ENCODE results near the gene SYNJ1. TPM values are rescaled to one million over a fixed set of nuclear protein-coding genes. Genes with fewer than 3 reads are reported as not detected.

The SYNJ1 gene
- total and polyA plus RNA-seq, 2 of the 13 experiments (the other 11 are each of a cell fraction or from before 2014, with no cell fraction given) = 2.0 to 2.7 TPM

DNA sequence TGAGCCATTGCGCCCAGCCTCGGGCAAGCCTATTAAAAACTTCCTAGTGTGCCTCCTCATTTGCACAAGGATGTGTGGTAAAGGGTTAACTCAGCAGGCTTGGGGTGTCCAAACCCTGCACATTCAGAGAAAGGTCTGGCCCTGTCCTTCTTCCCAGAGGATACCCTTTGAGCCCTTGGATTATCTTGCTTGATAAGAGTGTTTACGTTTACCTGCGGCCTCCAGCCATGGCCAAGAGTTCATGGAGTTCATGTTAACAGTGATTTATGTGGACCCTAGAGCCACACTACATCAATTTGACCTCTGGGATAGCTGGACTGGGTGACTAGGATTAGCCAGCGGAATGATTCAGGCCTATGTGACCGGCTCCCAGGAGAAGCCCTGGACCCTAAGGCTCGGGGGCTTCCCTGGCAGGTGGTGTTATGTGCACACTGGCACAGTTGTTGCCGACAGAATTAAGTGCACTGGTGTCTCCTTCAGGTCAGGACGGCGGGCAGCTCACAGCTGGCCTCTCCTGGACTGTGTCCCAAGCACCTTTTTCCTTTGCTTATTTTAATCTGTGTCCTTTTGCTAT, 134.8 kb downstream of the SYNJ1 start (continued):
- TF ChIP-seq, protein P1, sequence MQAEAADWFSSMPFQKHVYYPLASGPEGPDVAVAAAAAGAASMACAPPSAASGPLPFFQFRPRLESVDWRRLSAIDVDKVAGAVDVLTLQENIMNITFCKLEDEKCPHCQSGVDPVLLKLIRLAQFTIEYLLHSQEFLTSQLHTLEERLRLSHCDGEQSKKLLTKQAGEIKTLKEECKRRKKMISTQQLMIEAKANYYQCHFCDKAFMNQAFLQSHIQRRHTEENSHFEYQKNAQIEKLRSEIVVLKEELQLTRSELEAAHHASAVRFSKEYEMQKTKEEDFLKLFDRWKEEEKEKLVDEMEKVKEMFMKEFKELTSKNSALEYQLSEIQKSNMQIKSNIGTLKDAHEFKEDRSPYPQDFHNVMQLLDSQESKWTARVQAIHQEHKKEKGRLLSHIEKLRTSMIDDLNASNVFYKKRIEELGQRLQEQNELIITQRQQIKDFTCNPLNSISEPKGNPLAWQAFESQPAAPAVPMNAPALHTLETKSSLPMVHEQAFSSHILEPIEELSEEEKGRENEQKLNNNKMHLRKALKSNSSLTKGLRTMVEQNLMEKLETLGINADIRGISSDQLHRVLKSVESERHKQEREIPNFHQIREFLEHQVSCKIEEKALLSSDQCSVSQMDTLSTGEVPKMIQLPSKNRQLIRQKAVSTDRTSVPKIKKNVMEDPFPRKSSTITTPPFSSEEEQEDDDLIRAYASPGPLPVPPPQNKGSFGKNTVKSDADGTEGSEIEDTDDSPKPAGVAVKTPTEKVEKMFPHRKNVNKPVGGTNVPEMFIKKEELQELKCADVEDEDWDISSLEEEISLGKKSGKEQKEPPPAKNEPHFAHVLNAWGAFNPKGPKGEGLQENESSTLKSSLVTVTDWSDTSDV (CRISPR knock-in tag; IDR thresholded peaks at IDR 0.05) = no peak
- TF ChIP-seq MBD4 (IDR thresholded peaks at IDR 0.05; ENCODE audit: borderline replicate concordance, low read length) = 0 out of 2 replicates have a peak, but pooled peaks have one; percentile 55
- TF ChIP-seq AGO1 (IDR thresholded peaks at IDR 0.05; ENCODE audit: low read depth, low read length, poor library complexity, severe bottlenecking) = no peak
- peak; percentile 94 for TF ChIP-seq ZNF350 (CRISPR knock-in tag; IDR thresholded peaks at IDR 0.05; ENCODE audit: borderline replicate concordance, low read depth)
- TF ChIP-seq ZNF773 (CRISPR knock-in tag; IDR thresholded peaks at IDR 0.05; ENCODE audit: borderline replicate concordance) = no peak
- peak; percentile 96 for TF ChIP-seq ESRRA (CRISPR knock-in tag; IDR thresholded peaks at IDR 0.05; ENCODE audit: low read depth)
- TF ChIP-seq, protein P2, sequence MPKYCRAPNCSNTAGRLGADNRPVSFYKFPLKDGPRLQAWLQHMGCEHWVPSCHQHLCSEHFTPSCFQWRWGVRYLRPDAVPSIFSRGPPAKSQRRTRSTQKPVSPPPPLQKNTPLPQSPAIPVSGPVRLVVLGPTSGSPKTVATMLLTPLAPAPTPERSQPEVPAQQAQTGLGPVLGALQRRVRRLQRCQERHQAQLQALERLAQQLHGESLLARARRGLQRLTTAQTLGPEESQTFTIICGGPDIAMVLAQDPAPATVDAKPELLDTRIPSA (CRISPR knock-in tag; IDR thresholded peaks at IDR 0.05; ENCODE audit: borderline replicate concordance) = no peak
- TF ChIP-seq KLF12 (CRISPR knock-in tag; IDR thresholded peaks at IDR 0.05; ENCODE audit: borderline replicate concordance) = no peak
- TF ChIP-seq, protein P3, sequence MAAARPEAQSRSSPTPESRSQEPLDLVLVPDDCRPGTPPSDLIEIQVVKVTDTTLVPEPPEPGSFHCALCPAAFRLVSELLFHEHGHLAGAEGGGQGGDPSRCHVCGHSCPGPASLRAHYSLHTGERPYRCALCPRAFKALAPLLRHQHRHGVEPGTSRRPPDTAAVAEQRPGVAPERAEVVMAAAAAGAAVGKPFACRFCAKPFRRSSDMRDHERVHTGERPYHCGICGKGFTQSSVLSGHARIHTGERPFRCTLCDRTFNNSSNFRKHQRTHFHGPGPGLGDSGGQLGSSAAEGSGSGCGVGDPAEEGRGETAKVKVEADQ (CRISPR knock-in tag; IDR thresholded peaks at IDR 0.05; ENCODE audit: borderline replicate concordance) = peak; percentile 88
- TF ChIP-seq RBAK (CRISPR knock-in tag; IDR thresholded peaks at IDR 0.05) = no peak
- TF ChIP-seq, protein P4, sequence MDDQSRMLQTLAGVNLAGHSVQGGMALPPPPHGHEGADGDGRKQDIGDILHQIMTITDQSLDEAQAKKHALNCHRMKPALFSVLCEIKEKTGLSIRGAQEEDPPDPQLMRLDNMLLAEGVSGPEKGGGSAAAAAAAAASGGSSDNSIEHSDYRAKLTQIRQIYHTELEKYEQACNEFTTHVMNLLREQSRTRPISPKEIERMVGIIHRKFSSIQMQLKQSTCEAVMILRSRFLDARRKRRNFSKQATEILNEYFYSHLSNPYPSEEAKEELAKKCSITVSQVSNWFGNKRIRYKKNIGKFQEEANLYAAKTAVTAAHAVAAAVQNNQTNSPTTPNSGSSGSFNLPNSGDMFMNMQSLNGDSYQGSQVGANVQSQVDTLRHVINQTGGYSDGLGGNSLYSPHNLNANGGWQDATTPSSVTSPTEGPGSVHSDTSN (CRISPR knock-in tag; IDR thresholded peaks at IDR 0.05; ENCODE audit: borderline replicate concordance) = no peak
- no peak for TF ChIP-seq ZNF33A (CRISPR knock-in tag; IDR thresholded peaks at IDR 0.05; ENCODE audit: borderline replicate concordance)
- no peak for TF ChIP-seq SP140L (CRISPR knock-in tag; IDR thresholded peaks at IDR 0.05; ENCODE audit: borderline replicate concordance)
- peak; percentile 99 for TF ChIP-seq KDM6A (CRISPR knock-in tag; IDR thresholded peaks at IDR 0.05; ENCODE audit: low read depth)
- TF ChIP-seq, protein P5, sequence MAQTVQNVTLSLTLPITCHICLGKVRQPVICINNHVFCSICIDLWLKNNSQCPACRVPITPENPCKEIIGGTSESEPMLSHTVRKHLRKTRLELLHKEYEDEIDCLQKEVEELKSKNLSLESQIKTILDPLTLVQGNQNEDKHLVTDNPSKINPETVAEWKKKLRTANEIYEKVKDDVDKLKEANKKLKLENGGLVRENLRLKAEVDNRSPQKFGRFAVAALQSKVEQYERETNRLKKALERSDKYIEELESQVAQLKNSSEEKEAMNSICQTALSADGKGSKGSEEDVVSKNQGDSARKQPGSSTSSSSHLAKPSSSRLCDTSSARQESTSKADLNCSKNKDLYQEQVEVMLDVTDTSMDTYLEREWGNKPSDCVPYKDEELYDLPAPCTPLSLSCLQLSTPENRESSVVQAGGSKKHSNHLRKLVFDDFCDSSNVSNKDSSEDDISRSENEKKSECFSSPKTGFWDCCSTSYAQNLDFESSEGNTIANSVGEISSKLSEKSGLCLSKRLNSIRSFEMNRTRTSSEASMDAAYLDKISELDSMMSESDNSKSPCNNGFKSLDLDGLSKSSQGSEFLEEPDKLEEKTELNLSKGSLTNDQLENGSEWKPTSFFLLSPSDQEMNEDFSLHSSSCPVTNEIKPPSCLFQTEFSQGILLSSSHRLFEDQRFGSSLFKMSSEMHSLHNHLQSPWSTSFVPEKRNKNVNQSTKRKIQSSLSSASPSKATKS (CRISPR knock-in tag; IDR thresholded peaks at IDR 0.05) = no peak
- peak; percentile 82; the same call in 1 of the 2 replicates for TF ChIP-seq ZNF224 (CRISPR knock-in tag; IDR thresholded peaks at IDR 0.05)
- no peak for TF ChIP-seq ZFP90 (CRISPR knock-in tag; IDR thresholded peaks at IDR 0.05; ENCODE audit: borderline replicate concordance)
- TF ChIP-seq ZNF552 (CRISPR knock-in tag; IDR thresholded peaks at IDR 0.05; ENCODE audit: borderline replicate concordance) = no peak
- no peak for TF ChIP-seq NCOA5 (CRISPR knock-in tag; IDR thresholded peaks at IDR 0.05)
- peak; percentile 99 for TF ChIP-seq FOXO1 (CRISPR knock-in tag; IDR thresholded peaks at IDR 0.05)
- peak; percentile 72 for TF ChIP-seq SMAD3 (CRISPR knock-in tag; IDR thresholded peaks at IDR 0.05)
- TF ChIP-seq TCF7 (IDR thresholded peaks at IDR 0.05; ENCODE audit: low read depth) = peak; percentile 87
- TF ChIP-seq SIX4 (CRISPR knock-in tag; IDR thresholded peaks at IDR 0.05) = peak; percentile 73; the same call in 1 of the 2 replicates
